Stimulated activated effector memory CD8-positive, alpha-beta T cell treated with anti-CD3 and anti-CD28 coated beads, Interleukin-12 subunit alpha, Interleukin-12 subunit beta, amount 100 ng/mL, for 72 hours (primary cell): ENCODE data around the gene SFXN3.

Source experiments
- ATAC-seq: fragments of 150-1000 bp; cut with Tn5 transposase; 2 replicates; pipeline ENCODE4 v1.10.0; 2021
- DNase-seq, 2 donors: peaks; one replicate each; pipeline ENCODE4 v3.0.0; 2021 to 2022; ENCODE audit warnings: low spot score in 2 of 2
- H3K27ac Mint-ChIP-seq: one replicate; pipeline ENCODE4 v1.8.0; 2022; ENCODE audit warnings: mild to moderate bottlenecking, mixed read lengths
- H3K36me3 Mint-ChIP-seq: one replicate; pipeline ENCODE4 v1.8.0; 2022; ENCODE audit warnings: mild to moderate bottlenecking, mixed read lengths
- H3K4me1 Mint-ChIP-seq: one replicate; pipeline ENCODE4 v1.8.0; 2022; ENCODE audit warnings: mixed read lengths
- H3K4me3 Mint-ChIP-seq: one replicate; pipeline ENCODE4 v1.8.0; 2022; ENCODE audit warnings: mild to moderate bottlenecking, mixed read lengths
- H3K9me3 Mint-ChIP-seq: one replicate; pipeline ENCODE4 v1.8.0; 2022; ENCODE audit warnings: mixed read lengths

The SFXN3 gene

DNA sequence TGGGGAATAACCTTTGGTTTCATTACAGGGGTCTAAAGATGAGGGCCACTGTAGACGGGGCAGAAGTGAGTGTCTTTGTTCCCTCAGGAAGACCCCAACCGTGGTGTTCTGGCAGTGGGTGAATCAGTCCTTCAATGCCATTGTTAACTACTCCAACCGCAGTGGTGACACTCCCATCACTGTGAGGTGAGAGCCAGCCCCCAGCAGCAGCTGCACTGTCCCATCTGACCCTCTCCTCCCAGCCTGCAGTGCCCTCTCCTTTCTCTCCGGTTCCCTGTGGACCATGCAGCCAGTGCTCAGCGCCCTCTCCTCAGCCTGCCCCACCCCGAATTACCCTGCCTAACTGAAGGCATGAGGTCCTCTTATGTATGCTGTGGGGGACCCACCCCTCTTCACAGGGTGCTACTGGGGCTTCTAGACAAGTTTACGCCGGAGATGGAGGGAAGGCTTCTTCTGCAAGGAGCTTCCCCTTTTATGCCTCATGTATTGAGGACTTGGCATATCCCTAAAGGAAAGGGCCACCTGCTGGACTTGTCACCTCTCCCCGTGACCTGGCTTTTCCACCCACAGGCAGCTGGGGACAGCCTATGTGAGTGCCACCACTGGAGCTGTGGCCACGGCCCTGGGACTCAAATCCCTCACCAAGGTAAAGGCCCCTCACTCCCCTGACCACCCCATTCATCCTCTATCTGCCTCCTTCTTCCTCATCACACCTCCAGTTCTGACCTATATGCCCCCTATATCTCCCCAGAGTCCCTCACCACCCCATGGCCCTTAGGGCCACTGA lies 5.1 kb downstream of the SFXN3 start:
- DNase-seq (no peak), ATAC-seq (no peak)
- no peaks in the 10 kb centered on the region for H3K9me3 Mint-ChIP-seq
- peak overlapping the region; percentile 54 for H3K27ac Mint-ChIP-seq
- H3K4me3 Mint-ChIP-seq, result no peak overlapping the region
- H3K4me1 Mint-ChIP-seq, result peaks cover 22% of the 10 kb centered on the region
- peaks cover 82% of the 10 kb centered on the region for H3K36me3 Mint-ChIP-seq

DNA sequence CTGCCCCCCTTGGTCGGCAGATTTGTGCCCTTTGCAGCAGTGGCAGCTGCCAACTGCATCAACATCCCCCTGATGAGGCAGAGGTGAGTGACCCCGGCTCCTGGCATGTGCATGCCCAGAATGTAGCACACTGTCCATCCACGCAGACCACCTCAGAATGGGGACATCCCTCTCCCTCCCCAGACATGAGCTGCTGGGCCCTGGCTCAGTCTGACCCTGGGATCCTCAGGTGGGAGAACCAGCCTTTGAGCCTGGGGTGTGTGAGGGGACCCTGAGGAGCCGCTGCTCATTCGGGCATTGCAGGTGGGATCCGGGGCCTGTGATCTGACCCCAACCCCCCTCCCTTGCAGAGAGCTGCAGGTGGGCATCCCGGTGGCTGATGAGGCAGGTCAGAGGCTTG lies 5.7 kb downstream of the SFXN3 start:
- ATAC-seq (no peak), DNase-seq (no peak)
- H3K36me3 Mint-ChIP-seq, result peaks cover 79% of the 10 kb centered on the region
- peaks cover 25% of the 10 kb centered on the region for H3K4me1 Mint-ChIP-seq
- H3K27ac Mint-ChIP-seq, result peak overlapping the region; percentile 54
- H3K4me3 Mint-ChIP-seq, result no peak overlapping the region
- H3K9me3 Mint-ChIP-seq, result no peaks in the 10 kb centered on the region

DNA sequence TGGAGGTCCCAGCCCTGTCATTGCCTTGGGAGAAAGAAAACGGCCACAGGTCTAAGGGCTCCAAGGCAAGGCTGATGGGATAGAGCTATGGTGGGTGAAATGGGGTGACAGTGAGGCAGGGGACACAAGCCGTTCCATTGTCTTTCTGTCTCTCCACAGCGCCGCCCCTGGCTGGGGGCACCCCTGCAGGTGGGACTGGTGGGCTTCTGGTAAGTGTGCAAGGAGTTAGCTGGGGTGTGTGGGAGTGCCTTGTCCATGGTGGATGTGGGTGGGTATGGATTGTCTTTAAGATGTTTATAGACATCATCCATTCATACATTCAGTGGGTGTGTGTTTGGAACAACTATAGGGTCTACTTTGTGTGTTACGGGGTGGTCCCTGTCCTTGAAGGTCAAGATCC lies 7.5 kb downstream of the SFXN3 start:
- peaks cover 75% of the 10 kb centered on the region for H3K36me3 Mint-ChIP-seq
- peaks cover 26% of the 10 kb centered on the region for H3K4me1 Mint-ChIP-seq
- no peak for DNase-seq
- peak overlapping the region; percentile 24 for H3K27ac Mint-ChIP-seq
- H3K4me3 Mint-ChIP-seq, result no peak overlapping the region
- H3K9me3 Mint-ChIP-seq, result no peaks in the 10 kb centered on the region
- ATAC-seq, result no peak

DNA sequence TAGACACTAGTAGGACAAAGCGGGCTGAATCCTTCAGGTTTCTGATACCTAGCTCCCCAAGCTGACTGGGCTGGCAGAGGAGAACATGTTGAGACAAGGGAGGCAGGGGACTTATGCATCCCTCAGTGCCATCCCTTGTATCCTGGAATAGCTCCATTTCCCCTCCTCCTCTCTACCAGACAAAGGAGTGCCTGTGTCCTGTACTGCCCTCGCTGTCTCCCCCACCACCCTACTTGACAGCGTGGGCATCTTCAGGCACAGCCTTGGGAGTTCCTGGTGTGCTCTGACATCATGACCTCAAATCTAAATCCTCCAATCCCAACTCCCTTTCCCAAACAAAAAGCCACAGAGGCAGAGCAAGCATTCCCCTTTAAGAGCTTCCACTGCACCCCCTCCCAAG lies 9.0 kb downstream of the SFXN3 start:
- Mint-ChIP-seq H3K36me3 (peaks cover 63% of the 10 kb centered on the region), H3K4me1 (peaks cover 24% of the 10 kb centered on the region), H3K9me3 (no peaks in the 10 kb centered on the region), H3K4me3 (no peak overlapping the region), H3K27ac (no peak overlapping the region)
- ATAC-seq (no peak), DNase-seq (no peak)

DNA sequence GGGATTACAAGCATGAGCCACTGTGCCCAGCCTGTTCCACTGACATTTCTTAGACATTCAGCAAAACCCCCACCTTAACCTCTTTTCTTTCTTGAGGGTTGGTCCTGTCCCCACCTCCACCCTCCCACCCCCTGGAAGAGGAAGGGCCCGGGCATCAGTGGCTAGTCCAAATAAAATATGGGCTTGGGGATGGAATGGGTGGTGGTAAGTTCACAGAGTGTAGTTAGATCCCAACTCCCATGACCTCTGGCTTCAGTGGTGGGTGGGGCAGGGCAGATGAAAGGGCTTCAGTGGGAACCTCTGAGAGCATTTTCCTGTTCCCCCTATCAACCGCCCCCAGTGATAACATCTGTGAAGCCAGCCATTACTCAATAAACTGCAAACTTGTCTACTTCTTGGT lies 9.8 kb downstream of the SFXN3 start:
- no peak for DNase-seq
- Mint-ChIP-seq H3K27ac (no peak overlapping the region), H3K9me3 (no peaks in the 10 kb centered on the region), H3K4me1 (peaks cover 24% of the 10 kb centered on the region), H3K4me3 (no peak overlapping the region), H3K36me3 (peaks cover 55% of the 10 kb centered on the region)
- no peak for ATAC-seq

DNA sequence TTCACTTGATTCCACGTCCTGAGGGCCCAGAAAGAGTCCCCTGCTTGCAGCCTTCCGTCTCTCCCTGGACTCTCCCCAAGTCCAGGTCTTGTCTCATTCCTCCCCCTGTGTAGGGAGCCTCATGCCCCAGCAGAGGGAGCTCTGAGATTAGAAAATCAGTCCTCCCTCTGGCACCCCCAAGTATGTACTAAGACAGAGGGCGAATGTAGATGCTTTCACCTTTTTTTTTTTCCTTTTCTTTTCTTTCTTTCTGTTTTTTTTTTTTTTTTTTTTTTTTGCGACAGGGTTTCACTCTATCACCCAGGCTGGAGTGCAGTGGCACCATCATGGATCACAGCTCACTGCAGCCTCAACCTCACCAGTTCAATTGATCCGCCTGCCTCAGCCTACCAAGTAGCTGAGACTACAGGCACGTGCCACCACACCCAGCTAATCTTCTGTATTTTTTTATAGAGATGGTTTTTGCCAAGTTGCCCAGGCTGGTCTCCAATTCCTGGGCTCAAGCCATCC lies 10.3 kb downstream of the SFXN3 start:
- DNase-seq, result peak; percentile 47 to 83
- ATAC-seq, result peak; percentile 80
- Mint-ChIP-seq H3K4me3 (no peak overlapping the region), H3K9me3 (no peaks in the 10 kb centered on the region), H3K4me1 (peaks cover 24% of the 10 kb centered on the region), H3K36me3 (peaks cover 51% of the 10 kb centered on the region), H3K27ac (no peak overlapping the region)

DNA sequence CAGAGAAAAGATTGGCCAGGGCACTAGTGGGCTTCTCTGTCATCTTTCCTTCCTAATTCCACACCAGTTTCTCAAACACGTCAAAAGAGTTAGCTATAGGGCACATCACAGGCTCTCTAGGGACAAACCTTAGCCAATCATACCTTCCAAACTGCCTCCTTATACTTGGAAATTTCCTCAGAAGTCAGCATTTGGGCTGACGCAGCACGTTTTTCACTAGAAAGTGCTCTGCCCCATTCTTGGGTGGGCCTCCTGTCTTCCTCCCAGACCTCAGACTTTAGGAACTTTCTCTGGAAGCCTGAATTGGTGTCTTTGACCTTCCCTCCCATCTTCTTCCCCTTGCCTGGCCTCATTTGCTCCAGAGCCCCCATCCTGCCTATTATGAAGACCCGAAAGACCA lies 11.1 kb downstream of the SFXN3 start:
- Mint-ChIP-seq H3K4me3 (peak overlapping the region; percentile 93), H3K4me1 (peaks cover 24% of the 10 kb centered on the region), H3K27ac (peak overlapping the region; percentile 98), H3K36me3 (peaks cover 43% of the 10 kb centered on the region), H3K9me3 (no peaks in the 10 kb centered on the region)
- ATAC-seq (no peak), DNase-seq (no peak)

DNA sequence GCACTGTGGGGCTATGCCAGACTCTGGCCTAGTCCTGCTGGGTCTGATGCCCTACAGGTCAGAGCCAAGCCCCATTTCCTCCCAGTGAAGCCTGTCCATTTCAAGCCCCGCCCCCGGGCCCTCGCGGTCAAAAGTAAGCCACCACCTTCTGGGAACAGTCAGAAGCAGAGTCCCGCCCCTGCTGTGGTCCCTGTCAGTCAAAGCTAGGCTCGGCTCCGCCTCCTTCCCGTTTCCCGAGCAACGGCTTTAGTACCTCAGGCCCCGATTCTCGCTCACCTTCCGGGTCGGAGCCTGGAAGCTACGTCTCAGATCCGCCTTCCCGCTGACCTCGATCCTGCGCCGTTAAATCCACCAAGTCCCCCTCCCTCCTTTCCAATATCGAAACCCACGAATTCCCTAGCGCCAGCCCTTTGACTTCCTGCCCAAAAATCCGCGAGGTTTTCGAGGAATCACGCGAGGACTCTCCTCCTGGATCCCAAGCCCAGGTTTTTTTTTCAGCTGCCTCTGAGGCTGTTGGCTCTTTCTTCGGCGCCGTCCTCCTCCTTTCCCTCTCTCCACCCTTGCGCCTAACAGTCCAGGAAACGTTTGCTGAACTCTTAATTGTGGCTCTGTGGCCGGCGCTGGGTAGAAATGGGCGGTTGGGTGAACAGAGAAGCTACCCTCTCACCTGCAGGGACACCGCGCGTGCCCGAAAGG lies 11.8 kb downstream of the SFXN3 start:
- H3K4me3 Mint-ChIP-seq, result peak overlapping the region; percentile 93
- peak; percentile 78 to 95 for DNase-seq
- ATAC-seq, result peak; percentile 97
- peaks cover 24% of the 10 kb centered on the region for H3K4me1 Mint-ChIP-seq
- peaks cover 36% of the 10 kb centered on the region for H3K36me3 Mint-ChIP-seq
- H3K27ac Mint-ChIP-seq, result peak overlapping the region; percentile 98
- no peaks in the 10 kb centered on the region for H3K9me3 Mint-ChIP-seq

DNA sequence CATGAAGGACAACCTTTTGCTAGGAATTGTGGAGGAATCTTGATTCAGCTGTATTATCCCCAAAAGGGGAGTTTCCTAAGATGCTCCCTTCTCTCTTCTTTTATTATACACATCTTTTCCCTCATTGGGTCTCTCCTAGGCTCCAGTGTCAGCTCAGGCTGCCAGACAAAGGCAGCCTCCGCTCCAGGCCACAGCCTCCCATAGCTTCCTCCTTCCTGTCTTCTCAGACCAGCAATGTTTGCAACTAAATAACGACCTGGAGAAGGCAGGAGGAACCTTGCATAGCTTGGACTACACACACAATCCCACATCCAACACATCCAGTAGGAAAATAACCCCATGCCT lies 12.3 kb downstream of the SFXN3 start:
- no peak for ATAC-seq
- no peak for DNase-seq
- peaks cover 28% of the 10 kb centered on the region for H3K4me1 Mint-ChIP-seq
- no peaks in the 10 kb centered on the region for H3K9me3 Mint-ChIP-seq
- H3K36me3 Mint-ChIP-seq, result peaks cover 31% of the 10 kb centered on the region
- peak overlapping the region; percentile 98 for H3K27ac Mint-ChIP-seq
- peak overlapping the region; percentile 93 for H3K4me3 Mint-ChIP-seq

DNA sequence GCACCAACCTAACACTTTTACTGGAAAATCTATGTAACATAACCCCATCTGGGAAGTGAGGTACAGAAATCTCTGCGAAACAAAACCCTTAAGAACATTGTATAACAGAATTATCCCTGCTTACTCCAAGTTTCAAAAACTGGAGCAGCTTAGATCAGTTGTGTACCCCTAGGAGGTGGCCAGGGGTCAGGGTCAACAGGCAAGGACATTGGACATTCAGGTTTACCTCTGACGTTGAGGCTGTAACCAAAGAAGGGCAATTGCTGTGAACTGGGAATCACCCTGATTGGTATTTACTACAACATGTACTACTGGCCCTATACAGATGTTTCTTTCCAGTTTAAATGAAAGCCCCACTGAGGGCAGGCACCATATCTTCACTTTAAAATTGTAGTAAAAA lies 13.1 kb downstream of the SFXN3 start:
- peaks cover 36% of the 10 kb centered on the region for H3K4me1 Mint-ChIP-seq
- no peak overlapping the region for H3K27ac Mint-ChIP-seq
- no peaks in the 10 kb centered on the region for H3K9me3 Mint-ChIP-seq
- H3K36me3 Mint-ChIP-seq, result peaks cover 23% of the 10 kb centered on the region
- H3K4me3 Mint-ChIP-seq, result no peak overlapping the region
- DNase-seq, result no peak
- no peak for ATAC-seq

DNA sequence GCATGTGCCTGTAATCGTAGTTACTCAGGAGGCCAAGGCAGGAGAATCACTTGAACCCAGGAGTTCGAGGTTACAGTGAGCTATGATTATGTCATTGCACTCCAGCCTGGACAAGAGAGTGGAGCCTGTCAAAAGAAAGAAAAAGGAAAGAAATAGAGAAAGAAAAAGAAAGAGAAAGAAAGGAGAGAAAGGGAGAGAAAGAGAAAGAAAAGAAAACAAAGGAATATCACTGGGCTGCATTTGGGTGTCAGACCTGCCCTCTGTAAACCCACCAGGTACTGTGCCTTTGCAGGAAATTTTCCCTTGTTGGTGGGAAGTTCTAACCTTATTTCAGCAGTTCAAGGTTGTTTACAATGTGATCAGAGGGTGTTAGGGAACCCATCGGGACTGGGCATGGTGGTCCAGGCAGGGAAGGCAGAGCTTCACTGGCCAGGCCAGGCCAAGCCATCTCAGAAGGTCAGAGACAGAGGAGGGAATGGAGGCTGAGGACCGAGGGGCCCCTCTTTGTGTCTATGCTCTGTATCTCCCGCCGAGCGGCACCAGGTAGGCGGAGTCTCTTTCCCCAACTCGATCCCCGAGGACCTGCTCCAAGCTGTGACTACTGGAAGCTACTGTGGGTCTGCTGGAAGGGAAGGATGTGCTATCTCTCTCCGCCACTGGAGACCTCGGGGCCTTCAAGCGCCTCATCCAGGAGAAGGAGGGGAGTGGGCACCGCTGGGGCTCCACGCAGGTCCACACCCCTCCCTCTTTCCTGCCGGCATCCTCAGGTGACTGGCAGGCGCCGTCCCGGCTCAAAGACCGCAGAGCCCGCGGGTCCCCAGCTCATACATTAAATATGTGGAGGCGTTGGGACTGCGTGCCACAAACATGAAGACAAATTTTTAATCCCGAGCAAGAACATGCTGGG lies 15.6 kb downstream of the SFXN3 start:
- DNase-seq, result no peak
- H3K4me1 Mint-ChIP-seq, result peaks cover 44% of the 10 kb centered on the region
- H3K36me3 Mint-ChIP-seq, result peaks cover 8% of the 10 kb centered on the region
- H3K9me3 Mint-ChIP-seq, result no peaks in the 10 kb centered on the region
- no peak overlapping the region for H3K4me3 Mint-ChIP-seq
- ATAC-seq, result no peak
- H3K27ac Mint-ChIP-seq, result no peak overlapping the region

DNA sequence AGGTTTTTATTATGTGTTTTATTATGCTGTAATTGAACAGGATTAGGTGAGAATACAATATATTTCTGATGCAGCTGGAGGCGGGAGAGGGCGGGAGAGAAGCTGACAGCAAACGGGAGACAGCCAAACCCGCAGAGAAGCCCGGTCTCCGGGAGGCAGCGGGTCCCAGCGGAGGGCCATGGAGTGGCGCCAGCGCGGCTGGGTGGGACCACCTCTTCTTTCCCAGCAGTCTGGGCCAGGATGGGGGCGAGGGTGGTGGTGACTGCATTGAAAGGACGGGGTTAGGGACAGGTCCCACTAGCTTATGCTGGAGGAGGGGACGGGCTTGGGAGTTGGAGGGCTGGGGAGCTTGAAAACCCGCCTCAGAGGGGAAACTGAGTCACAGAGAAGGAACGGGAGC lies 16.2 kb downstream of the SFXN3 start:
- Mint-ChIP-seq H3K4me3 (no peak overlapping the region), H3K9me3 (no peaks in the 10 kb centered on the region), H3K36me3 (peaks cover 8% of the 10 kb centered on the region), H3K4me1 (peaks cover 41% of the 10 kb centered on the region), H3K27ac (no peak overlapping the region)
- ATAC-seq (no peak), DNase-seq (no peak)

DNA sequence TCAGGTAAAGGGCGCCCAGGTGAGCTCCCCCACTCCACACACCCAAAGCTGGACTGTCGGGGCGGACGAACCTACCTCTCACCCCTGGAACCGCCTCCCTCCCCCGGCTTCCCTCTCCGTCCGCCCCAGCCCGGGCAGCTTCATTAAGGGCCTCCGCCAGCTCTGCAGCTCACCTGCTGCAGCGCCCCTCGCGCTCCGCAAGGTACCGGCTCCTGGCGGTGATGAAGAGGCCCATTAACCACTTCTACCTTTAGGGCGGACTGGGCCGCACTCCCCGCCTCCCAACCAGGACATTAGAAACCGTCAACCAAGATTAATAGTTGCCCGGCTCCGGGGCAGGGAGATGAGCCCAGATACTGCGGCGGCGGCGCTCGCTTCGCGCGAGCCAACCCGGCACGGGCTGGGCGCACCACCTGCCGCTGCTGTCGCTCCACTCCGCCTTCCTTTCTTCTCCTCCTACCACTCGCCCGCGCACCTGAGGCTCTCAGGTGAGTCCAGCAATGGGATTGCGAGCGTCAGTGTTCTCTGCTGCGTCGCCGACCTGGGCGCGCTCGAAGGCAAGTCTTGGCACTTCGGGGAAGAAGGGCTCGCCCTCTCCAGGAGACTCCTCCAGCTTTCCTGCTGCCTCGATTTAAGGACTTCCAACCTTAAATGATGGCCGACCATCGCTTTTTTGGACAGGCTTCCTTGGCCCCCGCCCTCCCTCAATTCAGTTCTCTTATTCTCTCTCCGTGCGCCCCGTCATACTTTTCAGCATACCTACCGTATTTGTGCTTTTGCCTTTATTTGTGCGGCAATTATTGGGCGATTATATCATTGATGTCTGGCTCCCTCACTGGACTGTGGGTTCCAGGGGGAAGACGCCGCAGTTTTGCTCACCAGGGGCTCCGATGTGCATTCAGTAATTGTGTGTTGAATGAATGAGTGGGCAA lies 17.2 kb downstream of the SFXN3 start:
- peaks cover 31% of the 10 kb centered on the region for H3K4me1 Mint-ChIP-seq
- ATAC-seq, result no peak
- H3K9me3 Mint-ChIP-seq, result no peaks in the 10 kb centered on the region
- no peak for DNase-seq
- no peaks in the 10 kb centered on the region for H3K36me3 Mint-ChIP-seq
- H3K27ac Mint-ChIP-seq, result no peak overlapping the region
- no peak overlapping the region for H3K4me3 Mint-ChIP-seq

DNA sequence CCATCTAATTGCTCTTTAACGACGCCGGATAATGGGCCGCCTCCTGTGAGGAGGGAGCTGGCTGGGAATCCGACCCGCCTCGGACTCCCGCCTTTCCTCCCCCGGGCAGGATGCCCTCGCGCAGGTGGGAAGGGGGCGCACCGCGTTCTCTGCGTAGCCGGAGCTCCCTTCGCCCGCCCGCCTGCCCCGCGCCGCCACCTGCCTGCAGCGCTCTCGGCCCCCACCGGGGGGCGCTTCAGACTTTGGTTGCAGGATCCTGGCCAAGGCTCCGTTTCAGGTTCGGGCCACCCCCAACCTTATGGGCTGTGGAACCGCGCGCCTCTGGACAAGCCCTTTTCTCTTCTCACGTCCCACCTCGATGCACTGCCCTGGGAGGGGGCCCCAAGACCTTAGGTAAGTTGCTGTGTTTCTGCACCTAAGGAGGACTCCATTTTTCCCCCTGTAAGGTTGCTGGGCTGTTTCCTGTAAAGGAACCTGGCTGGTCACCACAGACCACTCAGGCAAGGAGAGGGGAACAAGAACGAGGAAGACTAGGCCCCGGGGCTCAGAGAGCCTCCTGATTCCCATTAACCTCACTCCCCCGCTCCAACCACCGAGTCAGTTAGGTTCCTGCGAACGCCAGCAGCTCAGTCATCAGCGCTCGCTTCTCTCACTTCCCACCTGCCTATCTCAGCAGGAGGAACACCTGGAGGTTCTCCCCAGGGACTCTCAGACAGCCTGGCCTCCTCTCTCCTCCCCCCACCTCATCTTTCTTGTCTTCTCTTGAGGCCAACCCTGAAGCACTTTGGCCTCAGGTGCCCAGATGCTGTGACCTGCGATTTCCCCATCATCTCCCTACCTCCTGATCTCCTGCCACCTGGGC lies 19.4 kb downstream of the SFXN3 start:
- DNase-seq (peak; percentile 89 to 93), ATAC-seq (peak; percentile 86)
- H3K36me3 Mint-ChIP-seq, result no peaks in the 10 kb centered on the region
- peaks cover 26% of the 10 kb centered on the region for H3K4me1 Mint-ChIP-seq
- no peak overlapping the region for H3K27ac Mint-ChIP-seq
- no peaks in the 10 kb centered on the region for H3K9me3 Mint-ChIP-seq
- peak overlapping the region; percentile 29 for H3K4me3 Mint-ChIP-seq
